Adrenal gland (tissue), 12 donors: ENCODE results near the gene RFC2. TPM values are rescaled to one million over a fixed set of nuclear protein-coding genes. Genes with fewer than 3 reads are reported as not detected.
"Not testable (repeated sequence)": the region's sequence is repeated elsewhere in the genome, so short reads cannot be mapped to it uniquely, and the experiment has no call there.

Experiments used
- DNase-seq, 7 donors: peaks; one replicate each; pipeline ENCODE4 v3.0.0-alpha.2; 2019 to 2020
- H3K27ac ChIP-seq, 5 donors: fragments of 200-600 bp; sonication (generic) in 4 of 5; 1 replicate in 3 of 5; 2 replicates in 2 of 5; pipeline versions ENCODE4 v1.5.1 to v1.8.0; 2016 to 2020; ENCODE audit warnings: mild to moderate bottlenecking in 1 of 5
- H3K27me3 ChIP-seq: fragments of 200-600 bp; 2 replicates; pipeline ENCODE4 v1.8.0; 2021
- H3K36me3 ChIP-seq, 2 donors: fragments of 200-600 bp; replicated peaks in 1 of 2; 1 replicate in 1 of 2; 2 replicates in 1 of 2; pipeline versions ENCODE4 v1.5.1 to v1.8.0; 2018 to 2022
- H3K4me1 ChIP-seq, 2 donors: fragments of 200-600 bp; replicated peaks in 1 of 2; 1 replicate in 1 of 2; 2 replicates in 1 of 2; pipeline versions ENCODE4 v1.5.1 to v1.8.0; 2018 to 2021
- H3K4me3 ChIP-seq, 4 donors: fragments of 200-600 bp; sonication (generic) in 3 of 4; one replicate each; pipeline ENCODE4 v1.5.1; 2016 to 2018
- H3K9me3 ChIP-seq, 3 donors: fragments of 200-600 bp; sonication (generic) in 1 of 3; replicated peaks in 1 of 3; 1 replicate in 2 of 3; 2 replicates in 1 of 3; pipeline versions ENCODE4 v1.5.1 to v1.8.0; 2016 to 2021
- CTCF ChIP-seq, 6 experiments: fragments of 450-650 bp in 4 of 6; fragments of 200-600 bp in 2 of 6; sonication (generic) in 1 of 6; IDR thresholded peaks; 1 replicate in 5 of 6; 2 replicates in 1 of 6; pipeline versions ENCODE4 v1.5.1 to v1.8.0; 2016 to 2021; ENCODE audit warnings: antibody characterized with exemption in 6 of 6, mild to moderate bottlenecking in 2 of 6, moderate library complexity in 1 of 6
- POLR2A ChIP-seq, 2 donors: fragments of 450-650 bp; IDR thresholded peaks; one replicate each; pipeline ENCODE4 v1.6.1; 2017; ENCODE audit warnings: antibody characterized with exemption in 2 of 2, mild to moderate bottlenecking in 2 of 2, moderate library complexity in 1 of 2
- WGBS, 4 donors: extraction: QIAGEN DNeasy Blood & Tissue Kit in 2 of 4; methylation state at CpG; one replicate each; pipeline versions ENCODE4 v1.1.5 to v1.1.7; 2013 to 2017; 5-methylcytosine and 5-hydroxymethylcytosine counted together
- intact Hi-C, 2 donors: fragments of 100-400 bp; cut with DNase I; formaldehyde crosslinking; loops; one replicate each; pipeline versions ENCODE4 v1.14.1 to v1.15.0; 2022 to 2023
- polyA plus RNA-seq, 3 donors: library from polyadenylated mRNA; stranded (reverse); fragments of 200-250 nt in 2 of 3; fragments of 350-450 nt in 1 of 3; fragmentation: Illumina TruSeq in 1 of 3; extraction: RNeasy Lipid Tissue Mini Kit (QIAGEN cat#74804) in 1 of 3; gene quantifications; one replicate each; pipeline ENCODE4 v1.2.3, GENCODE V29; 2013 to 2014
- total RNA-seq, 9 donors: library from RNA; depleted of rRNA in 4 of 9; stranded (reverse); fragments of >200 nt in 4 of 9; fragments of 120-200 nt in 1 of 9; fragmentation: NEBNext Ultra II Directional in 1 of 9; extraction: Animal tissue kit (Norgen Biotek cat#: 25700) in 1 of 9; gene quantifications; one replicate each; pipeline versions ENCODE4 v1.1.0 to v1.2.4, GENCODE V29; 2013 to 2023
- donor health status: healthy with polysubstance abuse.
- donor health status: Bipolar disorder and iron deficiency.
- donor health status: DM: yes; HTN: yes; CAD: no.
- donor health status: DM: no; HTN: no; CAD: no.
- donor health status: DM: no; HTN: no; CAD: no.
- donor health status: DM: yes; HTN: yes; CAD: no.

Gene RFC2
- total and polyA plus RNA-seq, 12 donors = 9.3 to 23.2 (median 14.6) TPM

DNA sequence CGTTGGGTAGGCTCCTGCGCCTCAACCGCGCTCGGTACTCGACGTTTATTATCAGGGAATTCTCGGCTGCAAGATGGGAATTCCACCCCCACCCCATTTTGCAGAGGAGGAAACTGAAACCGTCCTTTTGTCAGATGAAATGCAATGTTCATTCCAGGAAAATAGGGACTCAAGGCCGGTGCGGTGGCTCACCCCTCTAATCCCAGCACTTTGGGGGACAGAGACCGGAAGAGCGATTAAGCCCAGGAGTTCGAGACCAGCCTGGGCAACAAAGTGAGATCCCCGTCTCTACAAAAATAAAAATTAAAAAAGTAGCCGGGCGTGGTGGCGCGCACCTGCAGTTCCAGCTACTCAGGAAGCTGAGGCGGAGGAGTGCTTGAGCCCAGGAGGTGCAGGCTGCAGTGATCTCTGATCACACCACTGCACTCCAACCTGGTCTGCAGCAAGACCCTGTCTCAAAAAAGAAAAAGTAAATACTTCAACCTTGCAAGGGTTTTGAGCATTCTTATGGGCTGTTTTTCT, 720 bp upstream of the RFC2 start:
- Histone ChIP-seq H3K9me3 (no peaks in the 10 kb centered on the region), H3K27ac (peak overlapping the region; percentile 61 to 98 (median 90)), H3K4me3 (peak overlapping the region; percentile 29 to 84 (median 57)), H3K4me1 (peaks cover 12 to 33% of the 10 kb centered on the region in 2 donors), H3K36me3 (peaks cover 0 to 14% of the 10 kb centered on the region in 2 donors), H3K27me3 (no peaks in the 10 kb centered on the region)
- intact Hi-C loops = loop anchor here in 1 of 2 donors (5.0 kb wide), 1 partner anchor 37 kb away; no protein-coding TSS in a partner anchor
- no peak for DNase-seq
- no peak for TF ChIP-seq CTCF (IDR thresholded peaks at IDR 0.05)
- peak in 1 of 2 donors; percentile 3 for TF ChIP-seq POLR2A (IDR thresholded peaks at IDR 0.05)
- 14 to 29% (median 17%) methylated on average over 11 to 20 of the region's 20 CpGs for WGBS, 4 donors

- peak in 1 of 7 donors; percentile 31 for DNase-seq
- peaks cover 0 to 25% of the 10 kb centered on the region in 2 donors for H3K36me3 ChIP-seq
- TF ChIP-seq POLR2A (IDR thresholded peaks at IDR 0.05) (no peak), CTCF (IDR thresholded peaks at IDR 0.05) (no peak)
- no peaks in the 10 kb centered on the region for H3K27me3 ChIP-seq
- H3K9me3 ChIP-seq = no peaks in the 10 kb centered on the region
- peaks cover 12 to 33% of the 10 kb centered on the region in 2 donors for H3K4me1 ChIP-seq
- peak overlapping the region; percentile 67 to 84 (median 72) for H3K4me3 ChIP-seq
- H3K27ac ChIP-seq = peak overlapping the region in 4 of 5 donors; percentile 80 to 98 (median 94)
- 1 to 5% (median 2%) methylated on average over 10 of the region's 10 CpGs for WGBS, 4 donors
- intact Hi-C loops = loop anchor here in 1 of 2 donors (5.0 kb wide), 1 partner anchor 39 kb away; no protein-coding TSS in a partner anchor
Observed at GRCh38 chr7:74253835-74254128, 417 bp downstream of the RFC2 start.

- H3K4me3 ChIP-seq = peak overlapping the region in 1 of 4 donors; percentile 69
- H3K9me3 ChIP-seq = no peaks in the 10 kb centered on the region
- peaks cover 0 to 29% of the 10 kb centered on the region in 2 donors for H3K36me3 ChIP-seq
- intact Hi-C loops = loop anchor here in 1 of 2 donors (5.0 kb wide), 1 partner anchor 39 kb away; no protein-coding TSS in a partner anchor
- WGBS, 4 donors = 76 to 81% (median 78%) methylated on average over 7 of the region's 7 CpGs
- peaks cover 12 to 33% of the 10 kb centered on the region in 2 donors for H3K4me1 ChIP-seq
- no peaks in the 10 kb centered on the region for H3K27me3 ChIP-seq
- DNase-seq = no peak
- TF ChIP-seq POLR2A (IDR thresholded peaks at IDR 0.05) (no peak), CTCF (IDR thresholded peaks at IDR 0.05) (no peak)
- no peak overlapping the region for H3K27ac ChIP-seq
Observed at GRCh38 chr7:74253331-74253730, 868 bp downstream of the RFC2 start.

DNA sequence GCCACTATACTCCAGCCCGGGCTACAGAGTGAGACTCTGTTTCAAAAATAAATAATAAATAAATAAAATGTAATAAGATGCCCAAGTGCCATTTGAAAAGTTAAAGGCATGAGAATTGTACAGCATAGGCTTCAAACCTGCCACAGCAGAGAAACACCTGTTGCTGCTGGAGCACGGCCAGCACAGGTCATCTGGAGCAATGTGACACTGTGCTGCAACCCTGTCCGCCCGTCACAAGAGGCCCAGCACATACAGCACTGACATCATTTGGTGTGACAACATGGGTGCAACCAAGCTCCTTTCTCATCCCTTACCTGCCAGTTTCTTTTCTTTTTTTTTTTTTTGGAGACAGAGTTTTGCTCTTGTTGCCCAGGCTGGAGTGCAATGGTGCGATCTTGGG, 1.3 kb downstream of the RFC2 start:
- DNase-seq = no peak
- TF ChIP-seq POLR2A (IDR thresholded peaks at IDR 0.05) (no peak), CTCF (IDR thresholded peaks at IDR 0.05) (no peak)
- Histone ChIP-seq H3K4me1 (peaks cover 12 to 33% of the 10 kb centered on the region in 2 donors), H3K9me3 (no peaks in the 10 kb centered on the region), H3K27ac (no peak overlapping the region), H3K36me3 (peaks cover 0 to 33% of the 10 kb centered on the region in 2 donors), H3K4me3 (no peak overlapping the region), H3K27me3 (no peaks in the 10 kb centered on the region)
- intact Hi-C loops = loop anchor here in 1 of 2 donors (5.0 kb wide), 1 partner anchor 39 kb away; no protein-coding TSS in a partner anchor
- 80 to 91% (median 84%) methylated on average over 5 of the region's 5 CpGs for WGBS, 4 donors

- H3K27me3 ChIP-seq, H3K4me3 ChIP-seq, DNase-seq, H3K9me3 ChIP-seq, intact Hi-C loops, H3K4me1 ChIP-seq, H3K27ac ChIP-seq: not testable (repeated sequence)
- WGBS, 4 donors = 90 to 98% (median 96%) methylated on average over 9 to 10 of the region's 10 CpGs
- peaks cover 0 to 40% of the 10 kb centered on the region in 2 donors for H3K36me3 ChIP-seq
Observed at GRCh38 chr7:74249058-74249457, 5.1 kb downstream of the RFC2 start.
